Measurements from ENCODE around the gene AGXT2.

Gene AGXT2

DNA sequence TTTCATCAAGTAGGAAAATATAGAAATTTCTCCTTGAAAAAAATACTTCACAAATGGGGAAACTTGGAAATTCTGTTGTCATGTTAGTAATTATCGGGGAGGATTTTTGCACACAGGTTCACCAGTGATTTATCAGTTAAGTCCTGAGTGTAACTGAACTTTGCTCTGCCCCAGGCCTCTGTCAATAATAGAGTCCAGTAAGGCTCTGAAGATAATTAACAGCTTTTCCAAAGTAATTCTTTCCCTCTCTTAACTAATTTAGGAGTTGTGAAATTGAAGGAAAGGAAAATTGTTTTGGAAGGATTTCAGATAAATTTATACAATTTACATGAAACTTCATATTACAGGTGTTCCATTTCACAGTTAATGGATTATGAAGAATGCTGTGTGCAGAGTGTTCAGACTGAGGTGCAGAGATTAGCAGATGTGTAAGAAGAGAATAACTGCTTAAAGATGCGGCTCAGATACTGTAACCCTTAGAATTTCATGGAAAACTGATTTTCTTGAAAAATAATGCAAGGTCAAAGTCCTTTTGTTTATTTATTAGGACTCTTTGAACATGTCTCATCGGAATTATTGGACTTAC lies 2.9 kb upstream of the AGXT2 start:
- TF ChIP-seq, protein P1, sequence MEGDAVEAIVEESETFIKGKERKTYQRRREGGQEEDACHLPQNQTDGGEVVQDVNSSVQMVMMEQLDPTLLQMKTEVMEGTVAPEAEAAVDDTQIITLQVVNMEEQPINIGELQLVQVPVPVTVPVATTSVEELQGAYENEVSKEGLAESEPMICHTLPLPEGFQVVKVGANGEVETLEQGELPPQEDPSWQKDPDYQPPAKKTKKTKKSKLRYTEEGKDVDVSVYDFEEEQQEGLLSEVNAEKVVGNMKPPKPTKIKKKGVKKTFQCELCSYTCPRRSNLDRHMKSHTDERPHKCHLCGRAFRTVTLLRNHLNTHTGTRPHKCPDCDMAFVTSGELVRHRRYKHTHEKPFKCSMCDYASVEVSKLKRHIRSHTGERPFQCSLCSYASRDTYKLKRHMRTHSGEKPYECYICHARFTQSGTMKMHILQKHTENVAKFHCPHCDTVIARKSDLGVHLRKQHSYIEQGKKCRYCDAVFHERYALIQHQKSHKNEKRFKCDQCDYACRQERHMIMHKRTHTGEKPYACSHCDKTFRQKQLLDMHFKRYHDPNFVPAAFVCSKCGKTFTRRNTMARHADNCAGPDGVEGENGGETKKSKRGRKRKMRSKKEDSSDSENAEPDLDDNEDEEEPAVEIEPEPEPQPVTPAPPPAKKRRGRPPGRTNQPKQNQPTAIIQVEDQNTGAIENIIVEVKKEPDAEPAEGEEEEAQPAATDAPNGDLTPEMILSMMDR (IDR thresholded peaks at IDR 0.05; ENCODE audit: low read depth, low read length, missing control alignments), result no peak
- Histone ChIP-seq H3K36me3 (replicated peaks) (no peaks in the 10 kb centered on the region), H3K27ac (no peak overlapping the region), H3K27me3 (replicated peaks) (no peaks in the 10 kb centered on the region), H3K4me3 (ENCODE audit: low read depth, low read length) (no peak overlapping the region)
- DNase-seq, result no peak
- in situ Hi-C loops (cut with HindIII; ENCODE audit: low pct_ligation_motif_present, low sequenced_read_pairs), result no loop called here

DNA sequence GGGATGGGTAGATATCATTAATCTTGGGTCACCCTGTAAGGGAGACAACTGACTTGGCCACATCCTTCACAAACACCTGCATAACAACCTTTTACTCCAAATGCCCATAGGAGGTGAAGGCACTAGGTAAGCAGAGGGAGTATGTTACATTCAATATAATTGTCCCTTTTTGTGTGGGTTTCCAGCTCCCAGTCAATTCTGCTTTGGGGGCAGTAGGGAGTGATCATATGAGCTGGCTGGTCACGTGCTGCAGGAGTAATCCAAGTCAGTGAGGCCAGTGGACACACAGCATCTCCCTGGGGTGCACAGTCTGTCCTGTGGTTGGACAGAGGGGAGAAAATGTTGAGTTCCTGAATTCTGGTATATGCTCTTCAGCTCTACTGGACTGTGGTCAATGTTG lies 1.2 kb upstream of the AGXT2 start:
- Histone ChIP-seq H3K4me3 (ENCODE audit: low read depth, low read length) (no peak overlapping the region), H3K36me3 (replicated peaks) (no peaks in the 10 kb centered on the region), H3K27ac (no peak overlapping the region), H3K27me3 (replicated peaks) (no peaks in the 10 kb centered on the region)
- TF ChIP-seq, protein P1 (IDR thresholded peaks at IDR 0.05; ENCODE audit: low read depth, low read length, missing control alignments), result no peak
- in situ Hi-C loops (cut with HindIII; ENCODE audit: low pct_ligation_motif_present, low sequenced_read_pairs), result no loop called here
- DNase-seq, result no peak

DNA sequence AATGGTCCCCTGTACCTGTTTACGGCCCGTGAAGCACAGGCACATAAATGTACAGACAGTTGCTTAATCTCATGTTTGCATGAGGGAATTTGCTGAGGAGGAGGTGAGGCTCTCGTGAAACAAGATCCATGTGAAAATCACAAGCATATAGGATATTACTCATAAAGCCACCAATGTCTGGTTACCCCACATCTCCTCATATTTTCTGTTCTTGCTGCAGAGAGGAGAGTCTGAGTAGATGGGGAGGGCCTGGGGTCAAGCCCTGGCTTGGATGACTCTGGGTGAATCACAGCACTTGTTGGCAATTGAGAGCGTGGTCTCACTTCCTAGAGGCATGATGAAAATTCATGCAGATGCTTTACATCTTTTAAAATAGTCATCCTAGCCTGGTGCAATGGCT lies 975 bp downstream of the AGXT2 start:
- H3K4me3 ChIP-seq (ENCODE audit: low read depth, low read length), result no peak overlapping the region
- H3K27ac ChIP-seq, result peak overlapping the region; percentile 71
- TF ChIP-seq, protein P1 (IDR thresholded peaks at IDR 0.05; ENCODE audit: low read depth, low read length, missing control alignments), result no peak
- in situ Hi-C loops (cut with HindIII; ENCODE audit: low pct_ligation_motif_present, low sequenced_read_pairs), result no loop called here
- no peaks in the 10 kb centered on the region for H3K27me3 ChIP-seq (replicated peaks)
- H3K36me3 ChIP-seq (replicated peaks), result no peaks in the 10 kb centered on the region
- peak; percentile 99 for DNase-seq

DNA sequence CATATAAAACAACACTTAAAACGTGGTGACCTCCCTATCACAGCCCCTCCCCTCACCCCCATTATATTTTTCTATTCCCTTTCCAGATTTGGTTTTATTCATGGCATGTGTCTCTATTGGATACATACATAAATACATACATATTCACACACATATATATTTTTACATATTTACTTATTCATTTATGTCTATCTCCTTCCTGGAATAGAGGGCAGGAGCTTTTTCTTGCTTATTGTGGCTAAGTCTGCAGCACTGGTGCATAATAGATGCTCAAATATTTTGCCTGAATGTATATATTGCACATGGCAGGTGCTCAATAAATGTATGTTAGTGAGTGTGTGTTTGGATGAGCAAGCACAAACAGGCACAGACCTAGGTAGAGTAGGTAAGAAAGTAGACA lies 2.5 kb downstream of the AGXT2 start:
- in situ Hi-C loops (cut with HindIII; ENCODE audit: low pct_ligation_motif_present, low sequenced_read_pairs), result no loop called here
- H3K27me3 ChIP-seq (replicated peaks), result no peaks in the 10 kb centered on the region
- TF ChIP-seq, protein P1 (IDR thresholded peaks at IDR 0.05; ENCODE audit: low read depth, low read length, missing control alignments), result no peak
- no peak for DNase-seq
- H3K36me3 ChIP-seq (replicated peaks), result no peaks in the 10 kb centered on the region
- no peak overlapping the region for H3K27ac ChIP-seq
- H3K4me3 ChIP-seq (ENCODE audit: low read depth, low read length), result no peak overlapping the region

DNA sequence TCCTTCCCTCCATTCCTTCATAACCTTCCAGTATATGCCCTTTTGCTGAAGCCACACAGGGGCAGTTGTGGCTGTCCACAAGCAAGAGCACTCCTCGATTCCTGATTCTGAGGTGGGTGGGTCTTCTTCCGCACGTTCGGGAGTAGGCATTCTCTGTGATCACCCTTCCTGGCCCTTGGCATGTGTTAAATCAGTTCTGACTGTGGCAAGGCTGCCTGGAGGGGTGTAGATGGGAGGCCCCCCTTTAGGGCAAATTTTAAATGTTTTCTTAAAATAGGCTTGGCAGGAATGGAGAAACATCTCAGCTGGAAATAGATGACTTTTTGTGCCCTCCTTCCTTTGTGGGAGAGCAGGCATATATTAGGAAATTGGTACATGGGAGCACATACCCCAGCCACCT lies 3.1 kb downstream of the AGXT2 start:
- Histone ChIP-seq H3K27ac (no peak overlapping the region), H3K36me3 (replicated peaks) (no peaks in the 10 kb centered on the region), H3K4me3 (ENCODE audit: low read depth, low read length) (no peak overlapping the region), H3K27me3 (replicated peaks) (no peaks in the 10 kb centered on the region)
- TF ChIP-seq, protein P1 (IDR thresholded peaks at IDR 0.05; ENCODE audit: low read depth, low read length, missing control alignments), result no peak
- in situ Hi-C loops (cut with HindIII; ENCODE audit: low pct_ligation_motif_present, low sequenced_read_pairs), result no loop called here
- DNase-seq, result no peak

DNA sequence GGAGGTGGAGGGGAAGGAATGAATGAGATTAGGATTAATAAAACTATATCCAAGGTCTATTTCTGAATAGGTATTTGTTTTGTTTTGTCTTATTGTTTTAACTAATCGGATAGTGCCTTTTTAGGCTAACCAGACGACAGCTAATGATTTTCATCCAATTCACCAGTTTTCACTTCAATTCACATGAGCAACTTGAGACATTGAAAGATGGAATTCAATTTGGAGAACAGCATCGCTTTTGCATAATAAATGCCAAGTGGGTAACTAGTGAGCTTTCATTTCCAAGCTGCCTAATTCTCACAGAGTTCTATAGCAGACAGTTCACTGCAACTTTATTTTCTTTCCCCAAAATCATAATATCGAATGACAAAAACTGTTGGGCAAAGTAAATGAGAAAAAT lies 5.0 kb downstream of the AGXT2 start:
- no peaks in the 10 kb centered on the region for H3K36me3 ChIP-seq (replicated peaks)
- no peaks in the 10 kb centered on the region for H3K27me3 ChIP-seq (replicated peaks)
- no peak overlapping the region for H3K4me3 ChIP-seq (ENCODE audit: low read depth, low read length)
- no peak overlapping the region for H3K27ac ChIP-seq
- TF ChIP-seq, protein P1 (IDR thresholded peaks at IDR 0.05; ENCODE audit: low read depth, low read length, missing control alignments), result no peak
- in situ Hi-C loops (cut with HindIII; ENCODE audit: low pct_ligation_motif_present, low sequenced_read_pairs), result no loop called here
- DNase-seq, result no peak
